ENCODE data around the gene ERBB2. TPM values are rescaled to one million over a fixed set of nuclear protein-coding genes. Genes with fewer than 3 reads are reported as not detected.

The ERBB2 gene
- total RNA-seq, 1 experiment from 2014 or later = 216 TPM

- Histone ChIP-seq H3K27me3 (ENCODE audit: insufficient read depth, low read length) (no peaks in the 10 kb centered on the region), H2BK20ac (ENCODE audit: low read depth, low read length, poor library complexity, severe bottlenecking) (no peak overlapping the region), H3K4me1 (ENCODE audit: insufficient read depth, low read length) (peaks cover 3% of the 10 kb centered on the region; the same call in 1 of the 2 replicates), H2AK5ac (ENCODE audit: insufficient read length, low read length) (peak overlapping the region; percentile 66), H3K4ac (ENCODE audit: low read depth, low read length) (no peak overlapping the region), H4K91ac (ENCODE audit: insufficient read length, low read depth, low read length) (no peak overlapping the region), H3K23me2 (ENCODE audit: insufficient read length, low read depth, low read length, poor library complexity, severe bottlenecking) (peaks cover 27% of the 10 kb centered on the region), H3K9ac (ENCODE audit: extremely low read depth, insufficient read length, low read length) (no peak overlapping the region), H3T11ph (ENCODE audit: low read length) (no peak overlapping the region), H4K8ac (replicated peaks; ENCODE audit: insufficient read length, low read depth, low read length) (no peak overlapping the region), H3K9me3 (ENCODE audit: control insufficient read depth, low read depth, low read length) (no peaks in the 10 kb centered on the region), H2BK5ac (ENCODE audit: insufficient read length, low read length) (no peak overlapping the region), H2AFZ (ENCODE audit: low read length) (no peak overlapping the region), H3K18ac (ENCODE audit: insufficient read length, low read depth, low read length) (no peak overlapping the region), H2BK12ac (ENCODE audit: insufficient read length, low read depth, low read length) (no peak overlapping the region), H3K4me2 (ENCODE audit: insufficient read depth, insufficient read length, low read length) (no peak overlapping the region), H3K79me1 (ENCODE audit: insufficient read depth, low read depth, low read length, poor library complexity, severe bottlenecking) (no peaks in the 10 kb centered on the region), H2BK15ac (ENCODE audit: low read depth, low read length) (no peak overlapping the region), H4K5ac (ENCODE audit: insufficient read length, low read depth, low read length) (no peak overlapping the region), H2BK120ac (ENCODE audit: low read depth, low read length, poor library complexity, severe bottlenecking) (no peak overlapping the region), H3K56ac (ENCODE audit: insufficient read length, low read depth, low read length) (no peak overlapping the region), H3K79me2 (ENCODE audit: insufficient read depth, low read length) (peaks cover 2% of the 10 kb centered on the region; the same call in 1 of the 2 replicates), H3K23ac (ENCODE audit: insufficient read length, low read depth, low read length) (no peak overlapping the region), H4K20me1 (ENCODE audit: control insufficient read depth, insufficient read depth, insufficient read length) (no peaks in the 10 kb centered on the region), H3K27ac (ENCODE audit: insufficient read length, low read depth, low read length) (no peak overlapping the region), H3K14ac (ENCODE audit: insufficient read depth, low read length) (no peak overlapping the region; the same call in 1 of the 2 replicates)
- H3K27ac Mint-ChIP-seq = peak overlapping the region in 2 of 3 experiments; percentile 31 to 64; a peak in 2 of 7 replicates
- peaks cover 18 to 25% of the 10 kb centered on the region in 2 experiments for H3K4me1 Mint-ChIP-seq
- no peak for TF ChIP-seq CTCF (conservative IDR thresholded peaks at IDR 0.05)
- H3K9me3 Mint-ChIP-seq = no peaks in the 10 kb centered on the region
- DNase-seq = no peak
- no CpG with 5 or more reads among the region's 18 CpGs for WGBS (ENCODE audit: extremely low coverage, insufficient read length, low lambda C conversion rate)
- peaks cover 13 to 49% (median 45%) of the 10 kb centered on the region in 3 experiments; a peak in 6 of 7 replicates for H3K36me3 Mint-ChIP-seq (ENCODE audit: insufficient read depth in 1 of 3, low read depth in 3 of 3)
- H3K4me3 Mint-ChIP-seq = no peak overlapping the region
- no peaks in the 10 kb centered on the region for H3K27me3 Mint-ChIP-seq (ENCODE audit: low read depth)
These were observed 42.4 kb downstream of the ERBB2 start for GRCh38 chr17:39742126-39742855.
